ENCODE results near the gene STK40. TPM values are rescaled to one million over a fixed set of nuclear protein-coding genes. Genes with fewer than 3 reads are reported as not detected.

Gene STK40
- polyA plus RNA-seq (2013), result 88.4 and 90.2 TPM in 2 replicates

GRCh38 chr1:36385410-36386264 is at the start of gene STK40:
Gene STK40, minus strand, starts transcription at chr1:36385924. Its CDS starts 24,592 bp downstream, at chr1:36361332.
- no peak within 1 kb of the TSS for H3K23ac ChIP-seq (ENCODE audit: low read length)
- peak within 1 kb of the TSS; percentile 80 for H3K4ac ChIP-seq (ENCODE audit: low read depth, low read length)
- peaks cover 18 to 20% of the 10 kb centered on the region in 2 experiments for H3K4me1 ChIP-seq (ENCODE audit: control insufficient read depth in 1 of 2, insufficient read depth in 2 of 2, low read length in 2 of 2)
- H3K9ac ChIP-seq (ENCODE audit: low read length), result peak within 1 kb of the TSS; percentile 84
- peak within 1 kb of the TSS; percentile 76 for H4K12ac ChIP-seq (ENCODE audit: low read depth, low read length)
- H3K18ac ChIP-seq (ENCODE audit: low read length), result peak within 1 kb of the TSS; percentile 84
- H2BK5ac ChIP-seq (ENCODE audit: low read depth, low read length, poor library complexity), result peak within 1 kb of the TSS; percentile 86
- peak within 1 kb of the TSS; percentile 81 for H4K8ac ChIP-seq (ENCODE audit: low read depth, low read length)
- peak within 1 kb of the TSS; percentile 91 for H4K91ac ChIP-seq (ENCODE audit: low read depth, low read length)
- H2BK12ac ChIP-seq (ENCODE audit: low read length), result peak within 1 kb of the TSS; percentile 63
- peak; percentile 97 to 99 for DNase-seq
- H3K27me3 ChIP-seq (ENCODE audit: insufficient read depth, low read length), result no peaks in the 10 kb centered on the region
- H2AK5ac ChIP-seq (ENCODE audit: low read length), result peak within 1 kb of the TSS; percentile 28
- peak within 1 kb of the TSS; percentile 72 for H2BK120ac ChIP-seq (ENCODE audit: insufficient read depth, low read length, poor library complexity)
- peak within 1 kb of the TSS; percentile 68 for H3K14ac ChIP-seq (ENCODE audit: low read length)
- H3K27ac ChIP-seq (ENCODE audit: low read depth, low read length), result peak within 1 kb of the TSS; percentile 95
- peaks cover 0 to 8% of the 10 kb centered on the region in 2 experiments for H3K36me3 ChIP-seq (ENCODE audit: control insufficient read depth in 1 of 2, insufficient read depth in 2 of 2, low read length in 2 of 2)
- no peaks in the 10 kb centered on the region for H3K9me3 ChIP-seq (ENCODE audit: insufficient read depth, low read depth, low read length)
- peaks cover 14% of the 10 kb centered on the region for H3K79me2 ChIP-seq (ENCODE audit: control insufficient read depth, insufficient read depth, low read length, poor library complexity)
- peak within 1 kb of the TSS; percentile 93 for H3K4me3 ChIP-seq (ENCODE audit: low read depth, low read length)
- peak within 1 kb of the TSS; percentile 81 for H3K4me2 ChIP-seq (ENCODE audit: low read length)
- peaks cover 20% of the 10 kb centered on the region for H3K79me1 ChIP-seq (ENCODE audit: low read length)
- H2AFZ ChIP-seq (ENCODE audit: insufficient read depth, low read length, poor library complexity), result peak within 1 kb of the TSS; percentile 62
- WGBS (ENCODE audit: extremely low coverage, insufficient coverage, insufficient read length), result no CpG with 5 or more reads among the region's 82 CpGs

- no peaks in the 10 kb centered on the region for H3K27me3 ChIP-seq (ENCODE audit: insufficient read depth, low read length)
- H4K91ac ChIP-seq (ENCODE audit: low read depth, low read length), result no peak overlapping the region
- H2AK5ac ChIP-seq (ENCODE audit: low read length), result no peak overlapping the region
- H3K4ac ChIP-seq (ENCODE audit: low read depth, low read length), result no peak overlapping the region
- H3K79me2 ChIP-seq (ENCODE audit: control insufficient read depth, insufficient read depth, low read length, poor library complexity), result peaks cover 1% of the 10 kb centered on the region
- no peak overlapping the region for H2BK120ac ChIP-seq (ENCODE audit: insufficient read depth, low read length, poor library complexity)
- peaks cover 13% of the 10 kb centered on the region for H3K79me1 ChIP-seq (ENCODE audit: low read length)
- no peak overlapping the region for H3K9ac ChIP-seq (ENCODE audit: low read length)
- H3K23ac ChIP-seq (ENCODE audit: low read length), result no peak overlapping the region
- WGBS (ENCODE audit: extremely low coverage, insufficient coverage, insufficient read length), result no CpG with 5 or more reads among the region's 1 CpG
- H4K8ac ChIP-seq (ENCODE audit: low read depth, low read length), result no peak overlapping the region
- no peak overlapping the region for H2AFZ ChIP-seq (ENCODE audit: insufficient read depth, low read length, poor library complexity)
- H2BK5ac ChIP-seq (ENCODE audit: low read depth, low read length, poor library complexity), result no peak overlapping the region
- no peak overlapping the region for H3K4me2 ChIP-seq (ENCODE audit: low read length)
- H4K12ac ChIP-seq (ENCODE audit: low read depth, low read length), result no peak overlapping the region
- H3K4me1 ChIP-seq (ENCODE audit: control insufficient read depth in 1 of 2, insufficient read depth in 2 of 2, low read length in 2 of 2), result peaks cover 9 to 13% of the 10 kb centered on the region in 2 experiments
- H2BK12ac ChIP-seq (ENCODE audit: low read length), result no peak overlapping the region
- H3K4me3 ChIP-seq (ENCODE audit: low read depth, low read length), result no peak overlapping the region
- H3K27ac ChIP-seq (ENCODE audit: low read depth, low read length), result no peak overlapping the region
- H3K9me3 ChIP-seq (ENCODE audit: insufficient read depth, low read depth, low read length), result no peaks in the 10 kb centered on the region
- no peaks in the 10 kb centered on the region for H3K36me3 ChIP-seq (ENCODE audit: control insufficient read depth in 1 of 2, insufficient read depth in 2 of 2, low read length in 2 of 2)
- no peak overlapping the region for H3K18ac ChIP-seq (ENCODE audit: low read length)
- no peak for DNase-seq
- no peak overlapping the region for H3K14ac ChIP-seq (ENCODE audit: low read length)
These were observed 47.4 kb upstream of the STK40 start for GRCh38 chr1:36433102-36433501.

- Histone ChIP-seq H3K36me3 (ENCODE audit: control insufficient read depth in 1 of 2, insufficient read depth in 2 of 2, low read length in 2 of 2) (no peaks in the 10 kb centered on the region), H3K9me3 (ENCODE audit: insufficient read depth, low read depth, low read length) (no peaks in the 10 kb centered on the region), H4K8ac (ENCODE audit: low read depth, low read length) (no peak overlapping the region), H2AK5ac (ENCODE audit: low read length) (no peak overlapping the region), H3K14ac (ENCODE audit: low read length) (no peak overlapping the region), H3K79me1 (ENCODE audit: low read length) (peaks cover 10% of the 10 kb centered on the region), H3K27ac (ENCODE audit: low read depth, low read length) (no peak overlapping the region), H3K9ac (ENCODE audit: low read length) (no peak overlapping the region), H3K27me3 (ENCODE audit: insufficient read depth, low read length) (no peaks in the 10 kb centered on the region), H3K4me2 (ENCODE audit: low read length) (no peak overlapping the region), H2AFZ (ENCODE audit: insufficient read depth, low read length, poor library complexity) (no peak overlapping the region), H2BK120ac (ENCODE audit: insufficient read depth, low read length, poor library complexity) (no peak overlapping the region), H4K91ac (ENCODE audit: low read depth, low read length) (no peak overlapping the region), H2BK5ac (ENCODE audit: low read depth, low read length, poor library complexity) (no peak overlapping the region), H3K18ac (ENCODE audit: low read length) (no peak overlapping the region), H3K4me3 (ENCODE audit: low read depth, low read length) (no peak overlapping the region), H4K12ac (ENCODE audit: low read depth, low read length) (no peak overlapping the region), H3K4me1 (ENCODE audit: control insufficient read depth in 1 of 2, insufficient read depth in 2 of 2, low read length in 2 of 2) (peaks cover 7 to 11% of the 10 kb centered on the region in 2 experiments), H2BK12ac (ENCODE audit: low read length) (no peak overlapping the region), H3K23ac (ENCODE audit: low read length) (no peak overlapping the region), H3K4ac (ENCODE audit: low read depth, low read length) (no peak overlapping the region), H3K79me2 (ENCODE audit: control insufficient read depth, insufficient read depth, low read length, poor library complexity) (peaks cover 1% of the 10 kb centered on the region)
- no CpG with 5 or more reads among the region's 4 CpGs for WGBS (ENCODE audit: extremely low coverage, insufficient coverage, insufficient read length)
- no peak for DNase-seq
These were observed 46.9 kb upstream of the STK40 start for GRCh38 chr1:36432616-36433015.

GRCh38 chr1:36425791-36426190 is 40.1 kb upstream of the STK40 start:
- H3K18ac ChIP-seq (ENCODE audit: low read length), result no peak overlapping the region
- H3K4me2 ChIP-seq (ENCODE audit: low read length), result no peak overlapping the region
- H3K9ac ChIP-seq (ENCODE audit: low read length), result no peak overlapping the region
- no peaks in the 10 kb centered on the region for H3K9me3 ChIP-seq (ENCODE audit: insufficient read depth, low read depth, low read length)
- peak; percentile 48 to 71 for DNase-seq
- no peak overlapping the region for H3K23ac ChIP-seq (ENCODE audit: low read length)
- no peaks in the 10 kb centered on the region for H3K79me2 ChIP-seq (ENCODE audit: control insufficient read depth, insufficient read depth, low read length, poor library complexity)
- no peak overlapping the region for H2AK5ac ChIP-seq (ENCODE audit: low read length)
- H3K79me1 ChIP-seq (ENCODE audit: low read length), result peaks cover 3% of the 10 kb centered on the region
- H3K27me3 ChIP-seq (ENCODE audit: insufficient read depth, low read length), result no peaks in the 10 kb centered on the region
- no CpG with 5 or more reads among the region's 4 CpGs for WGBS (ENCODE audit: extremely low coverage, insufficient coverage, insufficient read length)
- no peak overlapping the region for H2BK120ac ChIP-seq (ENCODE audit: insufficient read depth, low read length, poor library complexity)
- H3K4me3 ChIP-seq (ENCODE audit: low read depth, low read length), result no peak overlapping the region
- no peak overlapping the region for H2BK12ac ChIP-seq (ENCODE audit: low read length)
- peaks cover 0 to 7% of the 10 kb centered on the region in 2 experiments for H3K4me1 ChIP-seq (ENCODE audit: control insufficient read depth in 1 of 2, insufficient read depth in 2 of 2, low read length in 2 of 2)
- H4K12ac ChIP-seq (ENCODE audit: low read depth, low read length), result no peak overlapping the region
- H3K4ac ChIP-seq (ENCODE audit: low read depth, low read length), result no peak overlapping the region
- H3K27ac ChIP-seq (ENCODE audit: low read depth, low read length), result peak overlapping the region; percentile 11
- no peak overlapping the region for H3K14ac ChIP-seq (ENCODE audit: low read length)
- H4K8ac ChIP-seq (ENCODE audit: low read depth, low read length), result no peak overlapping the region
- H2AFZ ChIP-seq (ENCODE audit: insufficient read depth, low read length, poor library complexity), result no peak overlapping the region
- no peak overlapping the region for H2BK5ac ChIP-seq (ENCODE audit: low read depth, low read length, poor library complexity)
- H4K91ac ChIP-seq (ENCODE audit: low read depth, low read length), result no peak overlapping the region
- H3K36me3 ChIP-seq (ENCODE audit: control insufficient read depth in 1 of 2, insufficient read depth in 2 of 2, low read length in 2 of 2), result no peaks in the 10 kb centered on the region

Measured in trophoblast cell (in vitro differentiated cells and primary cell).